ENCODE data around the gene A2M. TPM values are rescaled to one million over a fixed set of nuclear protein-coding genes. Genes with fewer than 3 reads are reported as not detected.

Gene A2M
- total and polyA plus RNA-seq, 10 of the 15 experiments (the other 5 are each of a cell fraction or from before 2014, with no cell fraction given): 0.03 to 3.5 (median 0.20) TPM; not detected in 5

GRCh38 chr12:9113987-9114309 lies 1.8 kb downstream of the A2M start:
- 22% methylated on average over 1 of the region's 1 CpG for WGBS (ENCODE audit: insufficient coverage, insufficient replicate concordance, low lambda C conversion rate, missing lambda C conversion rate)
- no peak overlapping the region for H2AFZ ChIP-seq (ENCODE audit: control insufficient read depth, low read depth, low read length)
- in situ Hi-C loops (cut with MboI) (no loop called here), intact Hi-C loops (cut with micrococcal nuclease; ENCODE audit: unreplicated experiment) (no loop called here)
- H3K27me3 ChIP-seq (replicated peaks in 1 of 2; ENCODE audit: control insufficient read depth in 2 of 2, insufficient read depth in 2 of 2, low read length in 1 of 2): no peaks in the 10 kb centered on the region
- no peaks in the 10 kb centered on the region for H3K36me3 ChIP-seq (ENCODE audit: control insufficient read depth in 2 of 2, insufficient read depth in 2 of 2, low read length in 1 of 2)
- H3K4me2 ChIP-seq (ENCODE audit: control insufficient read depth, insufficient read depth): no peak overlapping the region
- H3K4me1 ChIP-seq (ENCODE audit: control insufficient read depth, insufficient read depth, low read length): peaks cover 3% of the 10 kb centered on the region; the same call in 1 of the 2 replicates
- H3K9ac ChIP-seq (ENCODE audit: control insufficient read depth, insufficient read depth, low read length): no peak overlapping the region
- ChIA-PET POLR2A (no interaction called here), SMC1A (ENCODE audit: uncharacterized antibody, unreplicated experiment) (interaction anchor here (0.8 to 1.4 kb wide), 2 partner anchors 12 to 16 kb away, joined by 3 read pairs; no protein-coding TSS in a partner anchor), RAD21 (ENCODE audit: unreplicated experiment) (no interaction called here), CTCF (interaction anchor here (1.3 to 1.9 kb wide), 2 partner anchors 11 to 64 kb away, joined by 3 to 4 read pairs; no protein-coding TSS in a partner anchor)
- H3K9me3 ChIP-seq (replicated peaks; ENCODE audit: control insufficient read depth, insufficient read depth, low read length): no peaks in the 10 kb centered on the region
- FAIRE-seq (no peak), ATAC-seq (no peak), DNase-seq (ENCODE audit: low read depth, low spot score) (no peak)
- H4K20me1 ChIP-seq (ENCODE audit: control insufficient read depth, insufficient read depth): no peaks in the 10 kb centered on the region
- H3K4me3 ChIP-seq: no peak overlapping the region
- H3K27ac ChIP-seq (ENCODE audit: control insufficient read depth, insufficient read depth): no peak overlapping the region
- no TSS peak for BruUV-seq (replicated peaks)
- TF ChIP-seq STAT3 (IDR thresholded peaks at IDR 0.05; ENCODE audit: low read depth, low read length) (no peak), NRF1 (conservative IDR thresholded peaks at IDR 0.05; ENCODE audit: low read depth, low read length) (no peak), PML (IDR thresholded peaks at IDR 0.05; ENCODE audit: low read length) (no peak), JUND (IDR thresholded peaks at IDR 0.05; ENCODE audit: low read depth, low read length) (no peak), ZNF384 (IDR thresholded peaks at IDR 0.05; ENCODE audit: borderline replicate concordance, low read depth, low read length) (no peak), ZNF24 (IDR thresholded peaks at IDR 0.05) (no peak), PRDM15 (CRISPR knock-in tag; IDR thresholded peaks at IDR 0.05) (no peak), NBN (IDR thresholded peaks at IDR 0.05) (no peak), TCF3 (IDR thresholded peaks at IDR 0.05; ENCODE audit: borderline replicate concordance, insufficient read depth, low read depth, low read length) (no peak), JUNB (IDR thresholded peaks at IDR 0.05) (no peak), PAX8 (IDR thresholded peaks at IDR 0.05) (no peak), SMAD5 (IDR thresholded peaks at IDR 0.05; ENCODE audit: low read depth) (no peak)
- no peaks in the 10 kb centered on the region for H3K79me2 ChIP-seq (ENCODE audit: control insufficient read depth, insufficient read depth, low read length)
